DOHH2 (cell line): Measurements from ENCODE around the gene PRKCE.

ENCODE experiments used
- H3F3A ChIP-seq: fragments of 200-600 bp; sonication (generic), shearing (Covaris generic); 2 replicates; pipeline ENCODE4 v1.6.0; 2016; ENCODE audit warnings: antibody characterized with exemption, mild to moderate bottlenecking; ENCODE audit not compliant: control insufficient read depth, insufficient read depth
- H3K27ac ChIP-seq: fragments of 200-600 bp; sonication (generic); 2 replicates; pipeline ENCODE4 v1.5.1; 2014; ENCODE audit warnings: low read depth, mild to moderate bottlenecking, low read length, moderate library complexity
- H3K27me3 ChIP-seq: fragments of 200-600 bp; sonication (generic); 2 replicates; pipeline ENCODE4 v1.6.1; 2014; ENCODE audit warnings: mild to moderate bottlenecking, low read length, mixed read lengths; ENCODE audit not compliant: control insufficient read depth
- H3K36me3 ChIP-seq: fragments of 200-600 bp; sonication (generic); 2 replicates; pipeline ENCODE4 v1.6.1; 2014; ENCODE audit warnings: mild to moderate bottlenecking, low read length, moderate library complexity, mixed read lengths; ENCODE audit not compliant: control insufficient read depth
- H3K4me1 ChIP-seq: fragments of 200-600 bp; sonication (generic); 2 replicates; pipeline ENCODE4 v1.6.1; 2014; ENCODE audit warnings: mild to moderate bottlenecking, low read length, mixed read lengths; ENCODE audit not compliant: control insufficient read depth
- H3K4me2 ChIP-seq: fragments of 200-600 bp; sonication (generic); 2 replicates; pipeline ENCODE4 v1.6.0; 2014; ENCODE audit warnings: mild to moderate bottlenecking, low read length, moderate library complexity
- H3K4me3 ChIP-seq: fragments of 200-600 bp; sonication (generic); 2 replicates; pipeline ENCODE4 v1.5.1; 2014; ENCODE audit warnings: mild to moderate bottlenecking, low read length, mixed read lengths
- H3K79me2 ChIP-seq: fragments of 200-600 bp; sonication (generic); 2 replicates; pipeline ENCODE4 v1.6.1; 2014; ENCODE audit warnings: mild to moderate bottlenecking, low read length, mixed read lengths; ENCODE audit not compliant: control insufficient read depth
- H3K9me2 ChIP-seq: fragments of 200-600 bp; sonication (generic); replicated peaks from 2 replicates; pipeline ENCODE4 v1.6.1; 2014; ENCODE audit warnings: mild to moderate bottlenecking, low read length, mixed read lengths; ENCODE audit not compliant: control insufficient read depth
- H3K9me3 ChIP-seq: fragments of 200-600 bp; sonication (generic); 2 replicates; pipeline ENCODE4 v1.6.1; 2014; ENCODE audit warnings: antibody characterized with exemption, low read length, mixed read lengths; ENCODE audit not compliant: control insufficient read depth, insufficient read depth
- H4K20me1 ChIP-seq: fragments of 200-600 bp; sonication (generic); 2 replicates; pipeline ENCODE4 v1.6.0; 2014; ENCODE audit warnings: low read depth, mild to moderate bottlenecking, antibody characterized with exemption, low read length, moderate library complexity; ENCODE audit not compliant: control insufficient read depth, insufficient read depth
- EZH2phosphoT487 ChIP-seq: fragments of 200-600 bp; sonication (generic); IDR thresholded peaks from 2 replicates; pipeline ENCODE4 v1.6.1; 2017; ENCODE audit warnings: borderline replicate concordance, mild to moderate bottlenecking, antibody characterized with exemption, low read length, moderate library complexity, mixed read lengths
- TF ChIP-seq, protein P1 (sequence below): fragments of 200-600 bp; sonication (generic); IDR thresholded peaks from one replicate; pipeline ENCODE4 v1.5.1; 2014; ENCODE audit warnings: antibody characterized with exemption, mild to moderate bottlenecking, low read depth, low read length; ENCODE audit not compliant: poor library complexity, severe bottlenecking

PRKCE gene

DNA sequence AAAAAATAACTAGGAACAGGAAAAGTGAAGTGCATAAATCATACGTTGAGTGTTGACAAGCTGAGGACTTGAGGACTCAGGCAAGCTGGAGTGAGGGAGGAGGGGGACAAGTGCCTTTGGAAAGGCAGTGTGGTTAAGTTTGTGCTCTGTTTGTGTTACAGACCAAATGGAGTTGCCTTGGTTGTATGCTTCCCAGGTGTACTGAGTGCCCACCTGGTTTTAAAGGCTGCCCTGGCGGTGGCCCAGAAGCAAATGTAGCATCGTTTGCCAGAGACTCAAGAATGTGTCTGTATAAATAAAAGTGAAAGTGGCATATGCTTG is 240.9 kb downstream of the PRKCE start:
- Histone ChIP-seq H3K9me2 (no peaks in the 10 kb centered on the region), H3K36me3 (no peaks in the 10 kb centered on the region), H3K27me3 (peaks cover 10% of the 10 kb centered on the region; the same call in 1 of the 2 replicates), H3F3A (no peaks in the 10 kb centered on the region), H3K4me1 (peaks cover 29% of the 10 kb centered on the region), H3K79me2 (no peaks in the 10 kb centered on the region), H3K27ac (no peak overlapping the region), H4K20me1 (no peaks in the 10 kb centered on the region), H3K4me2 (no peak overlapping the region), H3K4me3 (no peak overlapping the region), H3K9me3 (no peaks in the 10 kb centered on the region)
- TF ChIP-seq EZH2phosphoT487, result no peak
- TF ChIP-seq, protein P1, sequence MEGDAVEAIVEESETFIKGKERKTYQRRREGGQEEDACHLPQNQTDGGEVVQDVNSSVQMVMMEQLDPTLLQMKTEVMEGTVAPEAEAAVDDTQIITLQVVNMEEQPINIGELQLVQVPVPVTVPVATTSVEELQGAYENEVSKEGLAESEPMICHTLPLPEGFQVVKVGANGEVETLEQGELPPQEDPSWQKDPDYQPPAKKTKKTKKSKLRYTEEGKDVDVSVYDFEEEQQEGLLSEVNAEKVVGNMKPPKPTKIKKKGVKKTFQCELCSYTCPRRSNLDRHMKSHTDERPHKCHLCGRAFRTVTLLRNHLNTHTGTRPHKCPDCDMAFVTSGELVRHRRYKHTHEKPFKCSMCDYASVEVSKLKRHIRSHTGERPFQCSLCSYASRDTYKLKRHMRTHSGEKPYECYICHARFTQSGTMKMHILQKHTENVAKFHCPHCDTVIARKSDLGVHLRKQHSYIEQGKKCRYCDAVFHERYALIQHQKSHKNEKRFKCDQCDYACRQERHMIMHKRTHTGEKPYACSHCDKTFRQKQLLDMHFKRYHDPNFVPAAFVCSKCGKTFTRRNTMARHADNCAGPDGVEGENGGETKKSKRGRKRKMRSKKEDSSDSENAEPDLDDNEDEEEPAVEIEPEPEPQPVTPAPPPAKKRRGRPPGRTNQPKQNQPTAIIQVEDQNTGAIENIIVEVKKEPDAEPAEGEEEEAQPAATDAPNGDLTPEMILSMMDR, result no peak

DNA sequence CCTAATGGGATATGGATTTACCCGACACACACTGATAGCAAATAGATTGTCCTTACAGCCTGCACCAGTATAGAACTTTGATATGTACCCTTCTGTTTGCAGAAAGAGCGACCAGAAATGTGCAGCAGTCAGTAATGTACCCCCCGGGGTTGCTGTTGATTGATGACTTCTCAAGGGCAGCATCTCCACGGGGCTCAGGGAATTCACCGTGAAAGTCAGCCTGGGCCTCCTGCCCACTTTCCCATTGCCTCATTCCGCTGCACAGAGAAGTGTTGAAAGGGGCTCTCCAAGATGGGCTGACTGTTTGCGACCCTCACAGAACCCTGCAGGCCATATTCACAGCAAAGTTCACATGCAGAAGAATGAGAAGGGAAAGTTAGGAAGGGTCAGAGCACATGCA is 241.3 kb downstream of the PRKCE start:
- no peak overlapping the region for H3K4me3 ChIP-seq
- H3K79me2 ChIP-seq, result no peaks in the 10 kb centered on the region
- H3F3A ChIP-seq, result no peaks in the 10 kb centered on the region
- no peaks in the 10 kb centered on the region for H3K9me3 ChIP-seq
- H3K4me2 ChIP-seq, result no peak overlapping the region
- H4K20me1 ChIP-seq, result no peaks in the 10 kb centered on the region
- peaks cover 25% of the 10 kb centered on the region for H3K4me1 ChIP-seq
- peaks cover 10% of the 10 kb centered on the region; the same call in 1 of the 2 replicates for H3K27me3 ChIP-seq
- H3K27ac ChIP-seq, result no peak overlapping the region
- H3K36me3 ChIP-seq, result no peaks in the 10 kb centered on the region
- TF ChIP-seq, protein P1, result no peak
- no peak for TF ChIP-seq EZH2phosphoT487
- H3K9me2 ChIP-seq, result no peaks in the 10 kb centered on the region

DNA sequence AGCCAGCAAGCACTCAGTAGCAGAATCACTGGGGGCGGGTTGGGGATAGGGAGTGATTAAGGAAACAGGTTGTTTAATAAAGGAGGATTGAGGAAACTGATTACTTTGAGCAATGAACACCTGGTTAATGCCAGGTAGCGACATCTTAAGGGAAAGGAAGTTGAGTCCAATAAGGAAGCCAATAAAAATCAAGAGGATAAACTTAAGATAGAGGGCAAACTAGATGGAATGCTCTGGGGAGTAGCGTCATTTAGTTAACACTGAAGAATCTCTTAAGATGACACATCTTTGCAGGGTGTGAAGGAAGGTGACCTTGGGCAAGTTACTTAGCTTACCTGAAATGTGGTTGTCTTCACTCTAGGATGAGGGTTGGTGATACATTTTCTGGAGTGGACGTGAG is 242.7 kb downstream of the PRKCE start:
- Histone ChIP-seq H3K79me2 (no peaks in the 10 kb centered on the region), H3F3A (no peaks in the 10 kb centered on the region), H3K27me3 (peaks cover 10% of the 10 kb centered on the region; the same call in 1 of the 2 replicates), H3K36me3 (no peaks in the 10 kb centered on the region), H3K9me2 (no peaks in the 10 kb centered on the region), H3K27ac (no peak overlapping the region), H3K4me1 (peaks cover 12% of the 10 kb centered on the region), H3K4me2 (no peak overlapping the region), H3K4me3 (no peak overlapping the region), H3K9me3 (no peaks in the 10 kb centered on the region), H4K20me1 (no peaks in the 10 kb centered on the region)
- TF ChIP-seq, protein P1, result no peak
- no peak for TF ChIP-seq EZH2phosphoT487
